Measurements from ENCODE around the gene TMEM95. TPM values are rescaled to one million over a fixed set of nuclear protein-coding genes. Genes with fewer than 3 reads are reported as not detected.
"Not testable (repeated sequence)": the region's sequence is repeated elsewhere in the genome, so short reads cannot be mapped to it uniquely, and the experiment has no call there.

TMEM95 gene
- total RNA-seq, 1 donor from 2014 or later, result not detected

GRCh38 chr17:7367918-7368598 lies 13.1 kb downstream of the TMEM95 start:
- Mint-ChIP-seq H3K4me1 (ENCODE audit: low read depth, unreplicated experiment) (no peaks in the 10 kb centered on the region), H3K27ac (ENCODE audit: unreplicated experiment) (no peak overlapping the region), H3K4me3 (ENCODE audit: unreplicated experiment) (no peak overlapping the region), H3K27me3 (ENCODE audit: unreplicated experiment) (peaks cover 1% of the 10 kb centered on the region), H3K9me3 (ENCODE audit: unreplicated experiment) (peaks cover 3% of the 10 kb centered on the region), H3K36me3 (ENCODE audit: unreplicated experiment) (peaks cover 3% of the 10 kb centered on the region)
- DNase-seq, result no peak
- no peak for TF ChIP-seq CTCF (IDR thresholded peaks at IDR 0.05; ENCODE audit: partially characterized antibody, unreplicated experiment)

- not testable (repeated sequence) for H3K4me1 Mint-ChIP-seq (ENCODE audit: low read depth, unreplicated experiment); H3K27ac Mint-ChIP-seq (ENCODE audit: unreplicated experiment); H3K27me3 Mint-ChIP-seq (ENCODE audit: unreplicated experiment); H3K4me3 Mint-ChIP-seq (ENCODE audit: unreplicated experiment); H3K36me3 Mint-ChIP-seq (ENCODE audit: unreplicated experiment); DNase-seq; H3K9me3 Mint-ChIP-seq (ENCODE audit: unreplicated experiment)
Measured at GRCh38 chr17:7368599-7368994, 13.6 kb downstream of the TMEM95 start.

- Mint-ChIP-seq H3K27ac (ENCODE audit: unreplicated experiment) (no peak overlapping the region), H3K9me3 (ENCODE audit: unreplicated experiment) (peaks cover 3% of the 10 kb centered on the region), H3K36me3 (ENCODE audit: unreplicated experiment) (peaks cover 3% of the 10 kb centered on the region), H3K27me3 (ENCODE audit: unreplicated experiment) (peaks cover 1% of the 10 kb centered on the region), H3K4me1 (ENCODE audit: low read depth, unreplicated experiment) (no peaks in the 10 kb centered on the region), H3K4me3 (ENCODE audit: unreplicated experiment) (no peak overlapping the region)
- DNase-seq, result no peak
- no peak for TF ChIP-seq CTCF (IDR thresholded peaks at IDR 0.05; ENCODE audit: partially characterized antibody, unreplicated experiment)
Measured at GRCh38 chr17:7369825-7370224, 14.9 kb downstream of the TMEM95 start.

GRCh38 chr17:7370853-7371252 lies 15.9 kb downstream of the TMEM95 start:
- no peaks in the 10 kb centered on the region for H3K36me3 Mint-ChIP-seq (ENCODE audit: unreplicated experiment)
- H3K27me3 Mint-ChIP-seq (ENCODE audit: unreplicated experiment), result peaks cover 1% of the 10 kb centered on the region
- H3K4me1 Mint-ChIP-seq (ENCODE audit: low read depth, unreplicated experiment), result no peaks in the 10 kb centered on the region
- no peak overlapping the region for H3K27ac Mint-ChIP-seq (ENCODE audit: unreplicated experiment)
- no peak overlapping the region for H3K4me3 Mint-ChIP-seq (ENCODE audit: unreplicated experiment)
- H3K9me3 Mint-ChIP-seq (ENCODE audit: unreplicated experiment), result no peaks in the 10 kb centered on the region
- DNase-seq, result no peak
- TF ChIP-seq CTCF (IDR thresholded peaks at IDR 0.05; ENCODE audit: partially characterized antibody, unreplicated experiment), result no peak

GRCh38 chr17:7374353-7374752 lies 19.4 kb downstream of the TMEM95 start:
- H3K36me3 Mint-ChIP-seq (ENCODE audit: unreplicated experiment), result peaks cover 5% of the 10 kb centered on the region
- no peaks in the 10 kb centered on the region for H3K4me1 Mint-ChIP-seq (ENCODE audit: low read depth, unreplicated experiment)
- H3K27ac Mint-ChIP-seq (ENCODE audit: unreplicated experiment), result no peak overlapping the region
- peaks cover under 1% of the 10 kb centered on the region for H3K27me3 Mint-ChIP-seq (ENCODE audit: unreplicated experiment)
- DNase-seq, result no peak
- no peak for TF ChIP-seq CTCF (IDR thresholded peaks at IDR 0.05; ENCODE audit: partially characterized antibody, unreplicated experiment)
- peaks cover 4% of the 10 kb centered on the region for H3K9me3 Mint-ChIP-seq (ENCODE audit: unreplicated experiment)
- no peak overlapping the region for H3K4me3 Mint-ChIP-seq (ENCODE audit: unreplicated experiment)
